Lung (tissue), 12 donors: ENCODE results near the gene FAM83B. TPM values are rescaled to one million over a fixed set of nuclear protein-coding genes. Genes with fewer than 3 reads are reported as not detected.

Experiments
- ATAC-seq: fragments of 200-7000 bp; cut with Tn5 transposase; one replicate; pipeline ENCODE4 v1.9.1; 2020; ENCODE audit warnings: moderate number of reproducible peaks; ENCODE audit not compliant: insufficient read depth, low FRiP score
- DNase-seq, 3 donors: peaks; one replicate each; pipeline ENCODE4 v3.0.0-alpha.2; 2013 to 2017
- H3K27ac ChIP-seq, 2 donors: one replicate each; pipeline ENCODE4 v1.5.1; 2013; ENCODE audit warnings: mild to moderate bottlenecking in 2 of 2, moderate library complexity in 2 of 2, control low read depth in 1 of 2, inconsistent platforms in 1 of 2, low read depth in 1 of 2, low read length in 1 of 2
- H3K27me3 ChIP-seq, 3 donors: one replicate each; pipeline ENCODE4 v1.5.1; 2013; ENCODE audit warnings: low read length in 2 of 3; ENCODE audit not compliant: control insufficient read depth in 3 of 3, insufficient read depth in 3 of 3
- H3K36me3 ChIP-seq, 4 donors: one replicate each; pipeline ENCODE4 v1.5.1; 2013; ENCODE audit warnings: low read length in 4 of 4, mild to moderate bottlenecking in 1 of 4, moderate library complexity in 1 of 4; ENCODE audit not compliant: control insufficient read depth in 4 of 4, insufficient read depth in 4 of 4
- H3K4me1 ChIP-seq, 5 donors: one replicate each; pipeline ENCODE4 v1.5.1; 2013; ENCODE audit warnings: low read length in 5 of 5, mild to moderate bottlenecking in 2 of 5, moderate library complexity in 1 of 5; ENCODE audit not compliant: control insufficient read depth in 5 of 5, insufficient read depth in 5 of 5
- H3K4me3 ChIP-seq: one replicate; pipeline ENCODE4 v1.5.1; 2013; ENCODE audit warnings: mild to moderate bottlenecking, control low read depth, moderate library complexity
- H3K9ac ChIP-seq, 2 donors: one replicate each; pipeline ENCODE4 v1.5.1; 2013; ENCODE audit warnings: low read length in 2 of 2, control low read depth in 1 of 2; ENCODE audit not compliant: insufficient read depth in 1 of 2
- H3K9me3 ChIP-seq, 4 donors: one replicate each; pipeline ENCODE4 v1.5.1; 2013; ENCODE audit warnings: low read length in 3 of 4, mild to moderate bottlenecking in 1 of 4, moderate library complexity in 1 of 4; ENCODE audit not compliant: control insufficient read depth in 4 of 4, insufficient read depth in 3 of 4
- WGBS, 2 donors: extraction: QIAGEN DNeasy Blood & Tissue Kit; methylation state at CpG; one replicate each; pipeline ENCODE4 v1.1.7; 2013; 5-methylcytosine and 5-hydroxymethylcytosine counted together
- polyA plus RNA-seq, 2 donors: library from polyadenylated mRNA; stranded (reverse); fragments of 200-250 nt; gene quantifications; one replicate each; pipeline ENCODE4 v1.2.1, GENCODE V29; 2013
- total RNA-seq, 2 donors: library from RNA; depleted of rRNA in 1 of 2; stranded (reverse); fragments of >200 nt in 1 of 2; gene quantifications; one replicate each; pipeline ENCODE4 v1.2.1, GENCODE V29; 2014 to 2021
- TF ChIP-seq, protein P1 (sequence below): IDR thresholded peaks from 2 replicates; pipeline ENCODE4 v1.5.1; 2012; ENCODE audit warnings: mild to moderate bottlenecking; ENCODE audit errors: control extremely low read depth, extremely low read depth
- donor health status: control.
- donor health status: control.
- donor health status: Bipolar disorder and iron deficiency.
- donor health status: healthy.
- donor health status: DM: yes; HTN: yes; CAD: no.

Gene FAM83B
- total and polyA plus RNA-seq, 4 donors = 0.04 to 4.4 (median 0.49) TPM

GRCh38 chr6:54886932-54887584, 40.5 kb downstream of the FAM83B start:
- ATAC-seq (no peak), DNase-seq (no peak)
- H3K4me3 ChIP-seq = no peak overlapping the region
- H3K36me3 ChIP-seq = no peaks in the 10 kb centered on the region
- no peaks in the 10 kb centered on the region for H3K4me1 ChIP-seq
- H3K9ac ChIP-seq = no peak overlapping the region
- no peaks in the 10 kb centered on the region for H3K27me3 ChIP-seq
- no peak overlapping the region for H3K27ac ChIP-seq
- 90 to 92% methylated on average over 4 of the region's 4 CpGs for WGBS, 2 donors
- H3K9me3 ChIP-seq = no peaks in the 10 kb centered on the region
- TF ChIP-seq, protein P1, sequence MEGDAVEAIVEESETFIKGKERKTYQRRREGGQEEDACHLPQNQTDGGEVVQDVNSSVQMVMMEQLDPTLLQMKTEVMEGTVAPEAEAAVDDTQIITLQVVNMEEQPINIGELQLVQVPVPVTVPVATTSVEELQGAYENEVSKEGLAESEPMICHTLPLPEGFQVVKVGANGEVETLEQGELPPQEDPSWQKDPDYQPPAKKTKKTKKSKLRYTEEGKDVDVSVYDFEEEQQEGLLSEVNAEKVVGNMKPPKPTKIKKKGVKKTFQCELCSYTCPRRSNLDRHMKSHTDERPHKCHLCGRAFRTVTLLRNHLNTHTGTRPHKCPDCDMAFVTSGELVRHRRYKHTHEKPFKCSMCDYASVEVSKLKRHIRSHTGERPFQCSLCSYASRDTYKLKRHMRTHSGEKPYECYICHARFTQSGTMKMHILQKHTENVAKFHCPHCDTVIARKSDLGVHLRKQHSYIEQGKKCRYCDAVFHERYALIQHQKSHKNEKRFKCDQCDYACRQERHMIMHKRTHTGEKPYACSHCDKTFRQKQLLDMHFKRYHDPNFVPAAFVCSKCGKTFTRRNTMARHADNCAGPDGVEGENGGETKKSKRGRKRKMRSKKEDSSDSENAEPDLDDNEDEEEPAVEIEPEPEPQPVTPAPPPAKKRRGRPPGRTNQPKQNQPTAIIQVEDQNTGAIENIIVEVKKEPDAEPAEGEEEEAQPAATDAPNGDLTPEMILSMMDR = no peak

GRCh38 chr6:54891536-54891935, 45.0 kb downstream of the FAM83B start:
- TF ChIP-seq, protein P1 = no peak
- H3K36me3 ChIP-seq = no peaks in the 10 kb centered on the region
- DNase-seq (no peak), ATAC-seq (no peak)
- peaks cover 0 to under 1% (median 0%) of the 10 kb centered on the region in 5 donors for H3K4me1 ChIP-seq
- H3K4me3 ChIP-seq = no peak overlapping the region
- no peak overlapping the region for H3K9ac ChIP-seq
- no peaks in the 10 kb centered on the region for H3K9me3 ChIP-seq
- H3K27me3 ChIP-seq = no peaks in the 10 kb centered on the region
- no peak overlapping the region for H3K27ac ChIP-seq
- 73 to 88% methylated on average over 1 of the region's 1 CpG for WGBS, 2 donors

DNA sequence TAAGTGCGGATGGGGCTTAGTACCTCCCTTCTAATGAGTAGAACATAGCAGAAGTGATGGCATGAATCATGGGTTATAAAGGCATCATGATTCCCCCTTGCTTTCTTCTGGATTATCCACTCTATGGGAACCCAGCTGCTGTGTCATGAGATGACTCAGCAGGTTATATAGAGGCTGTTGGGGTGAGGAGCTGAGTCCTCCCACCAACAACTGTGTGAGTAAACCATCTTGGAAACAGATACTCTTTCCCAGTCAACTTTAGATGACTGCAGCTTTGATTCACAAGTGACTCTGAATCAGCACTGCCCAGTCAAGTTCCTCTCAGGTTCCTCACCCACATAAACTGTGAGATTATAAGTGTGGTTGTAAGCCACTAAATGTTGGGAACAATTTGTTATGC, 46.3 kb downstream of the FAM83B start:
- DNase-seq = no peak
- Histone ChIP-seq H3K9me3 (no peaks in the 10 kb centered on the region), H3K4me3 (no peak overlapping the region), H3K27ac (no peak overlapping the region), H3K4me1 (peaks cover 0 to 12% (median 0%) of the 10 kb centered on the region in 5 donors), H3K9ac (no peak overlapping the region), H3K27me3 (no peaks in the 10 kb centered on the region), H3K36me3 (no peaks in the 10 kb centered on the region)
- 95% methylated on average over 1 of the region's 1 CpG for WGBS, 2 donors
- TF ChIP-seq, protein P1 = no peak
- no peak for ATAC-seq

GRCh38 chr6:54893818-54894217, 47.2 kb downstream of the FAM83B start:
- Histone ChIP-seq H3K27me3 (no peaks in the 10 kb centered on the region), H3K9me3 (no peaks in the 10 kb centered on the region), H3K4me3 (no peak overlapping the region), H3K4me1 (peaks cover 0 to 12% (median 0%) of the 10 kb centered on the region in 5 donors), H3K27ac (no peak overlapping the region), H3K9ac (no peak overlapping the region), H3K36me3 (no peaks in the 10 kb centered on the region)
- ATAC-seq (no peak), DNase-seq (no peak)
- TF ChIP-seq, protein P1 = no peak
- 70 to 74% methylated on average over 1 of the region's 1 CpG for WGBS, 2 donors
